MM.1S (cell line): ENCODE data around the gene PDE2A.

Experiments
- EZH2 ChIP-seq: fragments of 300-600 bp; sonication (generic); optimal IDR thresholded peaks from 2 replicates; pipeline ENCODE3; 2017; ENCODE audit warnings: low read depth, mild to moderate bottlenecking, antibody characterized with exemption, low read length, mixed read lengths
- EZH2phosphoT487 ChIP-seq: fragments of 300-600 bp; sonication (generic); IDR thresholded peaks from 2 replicates; pipeline ENCODE4 v1.6.1; 2018; ENCODE audit warnings: antibody characterized with exemption, low read length
- TF ChIP-seq, protein P1 (sequence below): fragments of 300-600 bp; sonication (generic); IDR thresholded peaks from 2 replicates; pipeline ENCODE4 v1.5.1; 2016; ENCODE audit warnings: antibody characterized with exemption, low read length, mixed read lengths

DNA sequence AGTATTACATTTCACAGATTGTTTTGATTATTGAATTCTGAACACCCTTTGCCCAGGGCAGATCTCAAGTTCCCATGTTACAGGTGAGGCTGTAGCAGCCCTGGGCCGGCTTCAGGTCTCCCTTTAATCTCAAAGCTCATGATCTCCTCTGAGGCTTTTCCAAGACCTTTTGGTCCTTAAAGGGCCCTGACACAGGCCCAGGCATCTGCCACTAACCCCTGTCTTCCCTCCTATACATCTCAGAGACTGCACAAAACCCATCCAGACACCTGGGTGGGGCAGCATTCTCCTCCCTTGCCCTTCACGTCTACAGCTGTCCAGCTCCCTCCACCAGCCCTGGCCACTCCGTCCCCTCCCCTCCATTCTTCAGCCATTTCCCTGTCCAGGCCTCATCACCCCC is 37.8 kb downstream of the PDE2A start:
- TF ChIP-seq, protein P1, sequence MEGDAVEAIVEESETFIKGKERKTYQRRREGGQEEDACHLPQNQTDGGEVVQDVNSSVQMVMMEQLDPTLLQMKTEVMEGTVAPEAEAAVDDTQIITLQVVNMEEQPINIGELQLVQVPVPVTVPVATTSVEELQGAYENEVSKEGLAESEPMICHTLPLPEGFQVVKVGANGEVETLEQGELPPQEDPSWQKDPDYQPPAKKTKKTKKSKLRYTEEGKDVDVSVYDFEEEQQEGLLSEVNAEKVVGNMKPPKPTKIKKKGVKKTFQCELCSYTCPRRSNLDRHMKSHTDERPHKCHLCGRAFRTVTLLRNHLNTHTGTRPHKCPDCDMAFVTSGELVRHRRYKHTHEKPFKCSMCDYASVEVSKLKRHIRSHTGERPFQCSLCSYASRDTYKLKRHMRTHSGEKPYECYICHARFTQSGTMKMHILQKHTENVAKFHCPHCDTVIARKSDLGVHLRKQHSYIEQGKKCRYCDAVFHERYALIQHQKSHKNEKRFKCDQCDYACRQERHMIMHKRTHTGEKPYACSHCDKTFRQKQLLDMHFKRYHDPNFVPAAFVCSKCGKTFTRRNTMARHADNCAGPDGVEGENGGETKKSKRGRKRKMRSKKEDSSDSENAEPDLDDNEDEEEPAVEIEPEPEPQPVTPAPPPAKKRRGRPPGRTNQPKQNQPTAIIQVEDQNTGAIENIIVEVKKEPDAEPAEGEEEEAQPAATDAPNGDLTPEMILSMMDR, result no peak
- TF ChIP-seq EZH2phosphoT487 (no peak), EZH2 (no peak)
